HG02885 (cell line): ENCODE results near the gene OPCML.

Experiments
- ATAC-seq: cut with Tn5 transposase; IDR thresholded peaks from one replicate; pipeline ENCODE4 v1.9.1; 2021; ENCODE audit warnings: mild to moderate bottlenecking; ENCODE audit not compliant: unreplicated experiment, poor library complexity

OPCML gene

DNA sequence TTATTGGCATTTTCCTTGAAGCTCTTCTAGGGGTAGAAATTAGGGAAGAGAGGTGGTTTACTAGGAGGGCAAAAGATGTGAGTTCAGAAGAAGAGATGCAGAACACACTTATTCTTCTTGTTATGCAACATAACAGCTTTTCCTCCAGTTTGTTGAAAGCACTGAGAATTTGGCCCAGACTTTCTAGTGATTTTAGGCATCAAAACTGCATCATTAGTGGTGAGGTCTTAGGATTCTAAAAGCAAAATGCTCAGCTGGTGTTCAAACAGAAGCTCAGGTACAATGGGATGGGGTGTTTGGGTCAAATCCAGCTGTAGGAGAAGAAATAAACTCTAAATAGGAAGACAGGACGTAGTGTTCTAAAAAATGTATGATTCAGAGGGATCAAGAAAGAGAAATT is 221.1 kb downstream of the OPCML start:
- no peak for ATAC-seq

DNA sequence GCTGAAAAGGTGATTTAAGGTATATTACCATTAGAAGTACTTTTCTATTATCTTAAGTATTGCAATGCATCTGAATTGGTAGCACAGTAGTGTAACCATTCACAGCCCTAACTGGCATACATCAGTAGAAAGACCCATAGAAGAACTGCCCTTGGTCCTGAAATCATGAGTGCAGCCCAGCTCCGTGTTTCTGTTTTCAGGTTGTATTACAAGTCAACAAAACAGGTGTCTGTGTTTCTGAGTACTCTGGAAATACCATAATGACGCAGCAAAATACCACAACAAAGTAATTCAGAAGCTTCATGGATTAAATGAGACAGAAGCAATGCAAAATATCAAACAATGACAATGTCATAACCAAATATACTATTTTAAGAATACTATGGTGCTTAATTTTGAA is 226.3 kb downstream of the OPCML start:
- ATAC-seq, result no peak

DNA sequence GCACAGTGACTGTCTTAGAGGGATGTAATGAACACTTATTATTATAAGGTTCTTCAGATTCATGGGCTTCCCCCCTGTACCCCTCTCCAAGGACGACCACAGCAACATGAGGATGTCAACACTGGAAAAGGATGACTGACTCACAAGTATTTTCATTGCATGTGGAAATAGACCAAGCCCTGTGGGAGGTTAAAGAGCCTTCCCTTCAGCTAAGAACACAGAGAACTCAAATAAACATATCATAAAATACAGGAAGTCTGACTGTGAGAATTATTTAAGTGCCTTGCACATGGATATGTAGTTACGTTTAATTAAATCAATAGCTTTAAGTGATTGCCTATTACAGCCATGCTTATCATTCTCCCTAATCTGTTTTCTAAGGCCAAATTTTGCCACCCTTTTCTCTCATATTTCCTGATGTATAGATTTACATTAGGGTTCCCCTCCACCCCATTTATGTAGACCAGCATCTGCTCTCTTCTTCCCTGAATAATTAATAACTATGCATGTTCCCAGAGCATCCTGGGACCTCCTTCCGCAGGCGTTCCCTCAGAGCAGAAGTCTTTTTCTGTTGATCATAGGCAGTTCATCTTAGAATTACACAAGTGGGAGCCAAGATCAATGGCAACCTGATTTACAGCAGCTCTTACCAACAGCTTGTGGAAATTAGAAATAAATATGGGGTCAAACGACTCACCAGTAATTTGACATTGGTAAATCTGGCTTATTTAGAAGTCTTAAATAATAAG is 226.9 kb downstream of the OPCML start:
- no peak for ATAC-seq

DNA sequence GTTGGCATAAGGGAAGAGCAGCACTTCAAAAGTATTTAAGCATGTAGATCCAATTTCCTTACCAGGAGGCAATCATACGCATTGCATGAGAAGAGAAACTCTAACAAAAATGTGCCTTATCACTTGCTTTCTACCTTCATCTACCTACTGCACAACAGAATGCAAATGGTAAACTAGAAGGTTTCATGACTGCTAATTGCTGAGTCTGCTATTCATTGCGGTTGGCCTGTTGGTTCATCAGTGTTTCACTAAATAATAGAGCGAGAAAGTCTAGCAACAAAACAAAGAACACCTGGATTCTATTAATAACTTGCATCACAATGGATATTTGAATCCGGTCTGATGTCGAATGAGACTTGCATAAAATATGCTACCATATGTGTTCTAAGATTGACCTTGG is 229.0 kb downstream of the OPCML start:
- no peak for ATAC-seq

DNA sequence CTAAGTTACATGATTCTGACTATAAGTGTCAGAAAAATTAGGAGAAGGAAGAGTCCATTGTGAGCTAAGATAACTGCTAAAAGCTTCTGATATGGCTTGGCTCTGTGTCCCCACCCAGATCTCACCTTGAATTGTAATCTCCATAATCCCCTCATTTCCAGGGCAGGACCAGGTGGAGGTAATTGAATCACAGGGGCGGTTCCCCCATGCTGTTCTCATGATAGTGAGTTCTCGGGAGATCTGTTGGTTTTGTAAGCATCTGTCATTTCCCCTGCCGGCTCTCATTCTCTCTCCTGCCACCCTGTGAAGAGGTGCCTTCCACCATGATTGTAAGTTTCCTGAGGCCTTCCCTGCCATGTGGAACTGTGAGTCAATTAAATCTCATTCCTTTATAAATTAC is 230.2 kb downstream of the OPCML start:
- ATAC-seq, result no peak

DNA sequence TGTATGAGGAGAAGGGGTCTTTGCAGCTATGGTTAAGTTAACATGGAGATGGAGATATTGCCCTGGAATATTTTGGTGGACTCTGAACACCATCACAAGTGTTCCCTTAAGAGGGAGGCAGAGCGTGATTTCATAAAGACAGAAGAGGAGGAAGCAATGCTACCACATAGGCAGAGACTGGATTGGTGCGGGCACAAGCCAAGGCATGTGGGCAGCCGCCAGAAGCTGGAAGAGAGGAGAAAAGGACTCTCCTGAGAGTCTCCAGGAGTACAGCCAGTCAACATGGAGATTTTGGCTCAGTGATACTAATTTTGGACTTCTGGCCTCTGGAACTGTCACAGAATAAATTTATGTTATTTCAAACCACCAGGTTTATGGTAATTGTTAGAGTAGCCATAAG is 231.6 kb downstream of the OPCML start:
- no peak for ATAC-seq

DNA sequence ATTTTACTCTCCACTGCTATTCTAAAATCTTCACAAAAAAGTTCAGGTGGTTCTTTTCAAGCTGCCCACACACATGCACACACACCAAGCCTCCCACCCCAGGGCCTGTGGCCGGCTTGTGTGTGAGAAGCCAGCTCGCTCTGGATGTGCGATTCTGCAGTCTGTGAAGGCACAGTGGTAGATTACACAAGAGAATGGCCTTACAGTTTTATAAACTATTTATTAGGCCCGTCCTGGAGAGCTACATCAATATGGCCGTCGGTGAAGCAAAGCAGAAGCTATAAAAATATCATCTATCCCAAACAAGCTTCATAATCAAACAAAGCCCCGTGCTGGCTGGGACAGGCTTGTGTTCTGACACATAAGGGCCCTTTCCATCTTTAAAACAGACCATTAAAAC is 240.5 kb downstream of the OPCML start:
- ATAC-seq, result no peak

DNA sequence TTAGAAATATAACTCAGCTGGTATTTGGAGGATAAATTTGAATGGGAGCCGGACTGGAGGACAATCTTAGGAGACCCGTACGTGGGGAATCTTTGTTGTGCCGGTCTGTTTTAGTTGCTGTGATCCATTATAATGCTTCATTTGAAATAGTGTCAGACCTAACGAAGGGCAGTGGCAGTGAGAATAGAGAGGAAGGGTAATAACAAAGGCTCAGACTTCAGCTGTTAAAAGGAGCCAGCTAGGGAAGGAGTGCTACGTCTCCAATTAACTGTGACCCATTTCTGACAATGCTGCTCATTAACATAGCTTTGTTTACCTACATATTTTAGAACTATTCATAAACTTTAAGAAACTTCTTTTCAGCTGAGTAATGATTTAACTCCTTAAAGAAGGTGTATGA is 246.9 kb downstream of the OPCML start:
- ATAC-seq, result no peak

DNA sequence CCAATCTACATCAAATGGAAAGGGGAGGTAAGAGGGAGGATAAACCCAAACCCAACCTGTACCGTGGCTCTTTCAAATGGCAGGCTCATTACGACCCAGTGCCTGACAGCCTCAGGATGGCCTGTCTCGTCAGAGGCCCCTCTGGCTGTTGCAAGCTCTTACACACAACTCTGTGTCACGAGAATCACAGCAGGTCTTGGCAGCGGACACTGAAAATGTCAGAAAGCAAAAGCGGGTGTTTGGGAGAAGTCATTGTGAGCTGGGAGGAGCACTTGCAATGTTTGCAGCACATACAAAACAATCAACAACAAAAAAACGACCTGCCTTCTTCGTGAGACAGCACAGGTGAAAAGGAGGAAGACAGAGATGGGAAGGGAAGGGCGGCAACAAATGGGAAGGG is 248.1 kb downstream of the OPCML start:
- no peak for ATAC-seq

DNA sequence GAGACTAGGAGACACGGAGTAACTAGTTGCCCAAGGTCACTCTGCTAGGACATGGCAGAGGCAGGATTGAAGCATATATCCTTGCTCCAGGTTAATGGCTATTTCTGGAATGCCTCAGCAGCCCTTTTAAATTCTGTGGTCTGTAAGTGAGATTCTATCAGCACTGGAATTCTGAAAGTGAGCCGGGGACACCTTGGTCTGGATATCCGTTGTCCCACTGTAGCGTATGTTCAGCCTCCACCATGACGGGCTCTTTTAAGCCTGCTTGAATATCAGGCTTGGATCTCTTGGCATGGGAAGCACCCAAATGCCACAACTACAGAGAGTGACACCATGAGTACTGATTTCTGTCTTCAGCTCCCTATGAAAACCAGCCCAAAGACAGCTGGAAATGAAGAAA is 254.4 kb downstream of the OPCML start:
- no peak for ATAC-seq

DNA sequence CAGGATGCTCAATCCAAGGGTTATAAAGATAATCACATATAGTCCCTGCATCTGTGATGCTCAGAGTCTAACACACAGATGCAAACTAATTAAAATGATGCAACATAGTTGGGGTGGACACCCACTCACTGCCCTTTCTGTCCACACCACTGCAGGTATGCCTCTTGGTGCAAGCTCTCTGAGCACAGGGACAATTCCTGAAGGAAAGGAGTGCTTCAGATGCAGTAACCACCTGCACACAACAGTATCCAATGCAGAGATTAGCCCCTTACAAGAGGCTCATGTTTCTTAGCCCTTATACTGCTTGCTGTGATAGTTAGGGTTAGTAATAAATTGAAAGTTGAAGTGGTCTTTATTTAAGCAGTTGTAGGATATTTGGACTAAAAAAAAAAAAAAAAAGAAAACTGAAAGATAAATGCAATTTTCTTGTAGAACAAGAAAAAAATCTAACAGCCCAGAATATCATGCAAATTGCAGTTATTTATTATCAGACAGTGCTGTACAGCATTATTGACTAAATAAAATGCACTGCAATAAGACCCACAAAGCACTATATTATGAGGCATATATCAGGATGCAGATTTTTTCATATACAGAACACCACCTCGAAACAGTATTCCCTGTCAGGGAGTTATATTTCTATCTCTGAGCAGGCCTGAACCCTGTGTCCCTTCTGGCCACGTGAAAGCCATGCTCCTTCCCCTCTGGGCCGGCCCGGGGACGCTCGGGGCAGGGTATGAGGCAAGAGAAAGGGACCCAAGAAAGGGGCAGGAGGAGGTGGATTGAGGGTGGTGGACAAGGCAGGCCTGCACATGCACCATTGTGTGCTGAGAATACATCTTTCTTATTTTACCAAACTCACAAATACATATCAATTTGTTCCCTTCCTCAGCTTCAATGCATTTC is 260.2 kb downstream of the OPCML start:
- ATAC-seq, result no peak

DNA sequence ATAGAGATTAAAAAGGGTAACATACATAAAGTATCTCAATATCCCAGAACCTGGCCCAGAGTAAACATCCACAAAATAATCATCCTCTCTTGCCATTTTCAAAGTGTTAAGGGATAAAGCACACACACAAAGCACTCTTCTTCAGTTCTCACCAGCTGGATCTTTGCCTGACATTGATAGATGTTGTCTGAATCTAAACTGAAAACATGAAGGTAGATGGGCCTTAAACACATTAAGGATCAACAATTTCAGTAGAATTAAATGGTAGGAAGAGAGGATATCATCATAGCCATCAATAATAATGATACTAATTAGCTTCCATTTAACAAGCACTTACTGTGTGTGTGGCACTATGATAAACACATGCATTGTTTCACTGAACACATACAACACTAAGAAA is 261.1 kb downstream of the OPCML start:
- ATAC-seq, result no peak

DNA sequence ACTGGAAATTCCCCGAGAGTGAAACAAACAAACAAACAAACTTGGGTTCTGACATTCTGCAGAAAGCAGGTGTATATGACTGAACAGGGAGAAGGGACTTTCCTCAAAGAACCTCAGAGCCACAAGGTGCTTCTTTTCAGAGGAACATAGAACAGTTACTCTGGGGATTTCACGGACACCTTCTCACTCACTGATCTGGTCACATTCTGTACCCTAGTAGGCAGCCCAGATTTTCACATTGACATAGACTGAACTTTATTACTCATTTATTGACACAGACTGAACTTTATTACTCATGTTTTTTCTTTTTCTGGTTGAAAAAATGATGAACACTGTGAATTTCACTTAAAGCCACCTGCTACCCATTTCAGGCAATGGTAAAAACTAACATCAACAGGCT is 263.0 kb downstream of the OPCML start:
- ATAC-seq, result peak; percentile 96

DNA sequence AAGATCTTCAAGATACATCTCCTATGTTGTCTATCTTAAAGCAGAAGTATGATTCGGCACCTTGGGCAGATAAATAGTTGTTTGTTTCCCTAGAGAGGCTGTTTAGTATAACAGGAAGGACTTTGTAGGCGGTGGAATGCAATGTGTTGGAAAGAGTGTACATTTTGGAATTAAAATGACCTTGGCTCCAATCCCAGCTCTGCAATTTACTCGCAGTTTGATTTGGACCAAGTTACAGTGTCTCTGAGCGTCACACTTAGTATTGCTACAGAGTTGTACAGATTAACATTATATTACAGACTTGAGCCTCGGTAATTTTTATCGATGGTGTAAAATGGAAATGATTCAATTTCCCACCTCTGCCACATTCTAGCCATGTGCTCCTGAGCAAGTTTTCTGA is 265.3 kb downstream of the OPCML start:
- ATAC-seq, result no peak

DNA sequence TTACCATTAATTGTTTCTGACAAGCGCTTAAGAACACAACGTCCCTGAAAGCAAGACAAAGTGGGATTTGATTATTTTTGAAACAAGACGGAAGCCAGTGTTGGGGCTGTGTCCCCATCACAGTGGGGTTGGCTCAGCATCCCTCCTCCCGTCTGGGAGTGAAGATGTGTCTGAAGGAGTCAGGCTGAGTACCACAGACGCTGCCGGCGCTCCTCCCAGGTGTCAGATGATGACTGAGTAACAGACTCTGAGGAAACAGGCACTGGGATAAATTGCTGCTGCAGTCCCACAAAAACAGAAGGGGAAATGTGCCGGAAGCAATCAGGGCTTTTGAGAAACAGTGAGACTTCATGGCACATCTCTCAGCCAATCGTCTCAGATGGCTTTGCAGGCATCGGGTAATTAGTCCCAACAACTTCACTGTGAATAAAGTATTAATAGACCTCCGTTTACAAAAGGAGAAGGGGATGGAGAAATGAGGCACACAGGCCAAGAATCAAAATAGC is 266.7 kb downstream of the OPCML start:
- no peak for ATAC-seq

DNA sequence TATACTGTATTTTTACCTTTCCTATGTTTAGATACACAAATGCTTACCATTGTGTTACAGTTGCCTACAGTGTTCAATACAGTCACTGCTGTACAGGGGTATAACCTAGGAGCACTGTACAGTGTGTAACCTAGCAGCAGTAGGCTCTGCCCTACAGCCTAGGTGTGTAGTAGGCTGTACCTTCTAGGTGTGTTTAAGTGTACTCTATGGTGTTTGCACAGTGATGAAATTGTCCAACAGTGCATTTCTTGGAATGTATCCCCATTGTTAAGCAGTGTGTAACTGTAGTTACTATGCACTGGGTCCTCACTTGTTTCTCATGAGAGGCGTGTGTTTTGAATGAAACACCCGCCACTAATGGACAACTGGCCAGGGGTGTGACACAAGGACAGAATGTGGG is 269.0 kb downstream of the OPCML start:
- ATAC-seq, result no peak

DNA sequence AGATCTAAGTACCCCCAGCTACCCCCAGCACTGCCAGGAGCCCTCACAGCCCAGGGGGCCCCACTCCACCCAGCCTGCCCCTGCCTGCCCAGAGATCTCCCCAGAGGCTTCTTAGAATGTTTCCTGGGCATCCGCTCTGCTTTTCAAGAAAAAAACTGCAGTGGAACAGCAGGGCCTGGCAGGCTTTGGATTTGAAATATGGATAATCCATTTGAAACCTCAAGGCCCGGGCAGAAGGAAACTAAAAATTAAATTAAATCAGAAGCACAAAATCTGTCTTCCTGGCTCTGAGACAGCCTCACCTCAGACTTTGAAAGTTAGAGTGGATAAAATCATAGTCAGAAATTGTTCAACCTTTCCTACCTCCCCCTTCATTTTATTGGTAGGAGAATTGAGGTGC is 273.6 kb downstream of the OPCML start:
- no peak for ATAC-seq

DNA sequence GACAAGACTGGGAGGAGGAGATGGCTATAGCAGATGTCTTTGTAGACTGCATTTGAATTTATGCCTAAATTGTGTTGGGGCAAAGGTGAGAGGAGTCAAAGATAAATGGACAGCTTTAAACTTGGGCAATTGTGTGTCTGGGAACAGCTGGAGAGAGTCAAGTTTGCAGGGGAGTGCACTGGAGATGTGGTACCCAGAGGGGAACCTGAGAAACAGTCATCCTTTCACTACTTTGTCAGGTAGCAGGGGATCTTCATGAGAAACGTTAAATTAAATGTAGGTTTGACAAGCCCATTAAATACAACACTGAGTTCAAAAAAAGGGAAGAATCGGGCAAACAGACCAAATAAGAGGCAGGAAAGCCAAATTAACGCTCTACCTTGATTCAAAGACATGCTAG is 277.7 kb downstream of the OPCML start:
- no peak for ATAC-seq

DNA sequence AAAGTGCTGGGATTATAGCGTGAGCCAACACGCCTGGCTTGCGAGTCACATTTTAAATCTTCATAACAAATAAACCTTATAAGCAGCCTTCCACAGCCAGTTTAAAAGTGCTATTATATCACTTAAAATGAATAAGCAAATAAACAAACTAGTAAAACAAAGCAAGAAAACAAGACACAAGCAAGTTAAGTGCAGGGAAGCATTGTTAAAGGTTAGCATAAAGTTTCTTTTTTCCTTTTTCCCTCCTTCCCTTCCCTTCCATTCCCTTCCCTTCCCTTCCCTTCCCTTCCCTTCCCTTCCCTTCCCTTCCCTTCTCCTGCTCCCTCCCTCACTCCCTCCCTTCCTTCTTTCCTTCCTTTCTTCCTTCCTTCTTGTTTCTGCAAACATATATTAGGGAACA is 278.7 kb downstream of the OPCML start:
- no peak for ATAC-seq

DNA sequence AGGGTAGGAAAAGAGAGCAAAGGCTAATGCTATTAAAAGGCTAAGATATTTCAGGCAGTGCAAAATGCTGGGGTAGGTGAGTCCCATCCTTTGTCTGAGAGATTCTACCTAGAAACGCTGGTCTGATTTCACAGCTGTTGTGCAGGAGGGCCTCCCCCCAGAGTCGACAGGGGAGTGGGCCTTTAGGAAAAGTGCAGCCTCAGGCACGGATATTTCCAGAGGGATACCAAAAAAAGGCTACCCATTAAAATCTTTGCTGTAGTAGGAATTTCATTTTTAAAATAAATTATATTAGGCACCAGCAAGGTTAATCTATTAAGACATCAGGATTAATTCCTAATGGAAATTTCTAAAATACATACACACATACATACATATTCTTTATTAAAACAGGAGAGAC is 280.5 kb downstream of the OPCML start:
- ATAC-seq, result no peak

DNA sequence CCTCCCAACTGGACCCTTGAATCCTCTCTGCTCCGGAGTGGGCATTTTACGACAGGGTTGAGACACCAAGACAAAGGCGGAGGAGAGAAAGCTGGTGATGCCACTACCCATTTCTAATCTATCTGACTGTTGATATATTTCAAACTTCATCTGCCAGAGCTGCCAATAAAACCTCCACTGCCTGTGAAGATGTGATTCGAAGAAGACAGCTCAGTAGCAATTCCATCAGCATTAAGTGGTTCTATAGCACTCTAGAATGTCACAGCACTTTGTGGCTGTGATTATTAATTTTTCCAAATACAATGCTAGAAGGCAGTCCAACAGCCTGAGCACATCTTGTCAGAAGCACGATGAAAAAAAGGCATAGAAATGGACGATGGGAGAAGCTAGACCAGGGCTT is 282.8 kb downstream of the OPCML start:
- ATAC-seq, result no peak

DNA sequence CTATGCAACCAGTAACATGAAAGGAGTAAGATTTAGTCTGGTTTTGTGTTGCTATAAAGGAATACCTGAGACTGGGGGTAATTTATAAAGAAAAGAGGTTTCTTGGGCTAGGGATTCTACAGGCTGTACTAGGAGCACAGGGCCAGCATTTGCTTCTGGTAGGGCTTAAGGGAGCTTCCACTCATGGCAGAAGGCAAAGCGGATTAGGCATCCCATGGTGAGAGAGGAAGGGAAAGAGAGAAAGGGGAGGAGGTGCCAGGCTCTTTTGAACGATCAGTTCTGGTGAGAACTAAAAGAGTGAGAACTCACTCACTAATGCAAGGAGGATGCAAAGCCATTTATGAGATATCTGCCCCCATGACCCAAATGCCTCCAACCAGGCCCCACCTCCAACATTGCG is 283.2 kb downstream of the OPCML start:
- ATAC-seq, result no peak
